Measurements from ENCODE around the gene FXYD1. TPM values are rescaled to one million over a fixed set of nuclear protein-coding genes. Genes with fewer than 3 reads are reported as not detected.

FXYD1 gene
- total RNA-seq, 1 experiment from 2014 or later: 13.3 TPM

DNA sequence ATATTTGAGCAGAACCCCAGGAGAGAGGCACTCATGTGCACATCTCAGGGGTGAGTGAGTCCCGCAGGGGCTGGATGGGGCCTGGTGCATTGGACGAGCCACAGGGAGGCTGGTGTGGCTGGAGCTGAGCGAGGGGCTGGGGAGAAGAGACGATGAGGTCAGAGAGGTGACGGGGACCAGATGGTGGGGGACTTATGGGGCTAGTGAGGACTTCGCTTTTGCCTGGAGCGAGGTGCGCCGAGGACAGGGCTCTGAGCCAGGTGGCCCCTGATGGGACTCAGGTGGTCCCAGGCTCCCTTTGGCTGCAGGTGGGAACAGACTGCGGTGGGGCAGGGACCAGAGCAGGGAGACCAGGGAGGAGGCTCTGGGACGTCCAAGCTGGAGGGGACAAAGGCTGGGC lies 29.9 kb upstream of the FXYD1 start (continued):
- TF ChIP-seq PRRX2 (CRISPR knock-in tag; IDR thresholded peaks at IDR 0.05): no peak
- TF ChIP-seq, protein P1, sequence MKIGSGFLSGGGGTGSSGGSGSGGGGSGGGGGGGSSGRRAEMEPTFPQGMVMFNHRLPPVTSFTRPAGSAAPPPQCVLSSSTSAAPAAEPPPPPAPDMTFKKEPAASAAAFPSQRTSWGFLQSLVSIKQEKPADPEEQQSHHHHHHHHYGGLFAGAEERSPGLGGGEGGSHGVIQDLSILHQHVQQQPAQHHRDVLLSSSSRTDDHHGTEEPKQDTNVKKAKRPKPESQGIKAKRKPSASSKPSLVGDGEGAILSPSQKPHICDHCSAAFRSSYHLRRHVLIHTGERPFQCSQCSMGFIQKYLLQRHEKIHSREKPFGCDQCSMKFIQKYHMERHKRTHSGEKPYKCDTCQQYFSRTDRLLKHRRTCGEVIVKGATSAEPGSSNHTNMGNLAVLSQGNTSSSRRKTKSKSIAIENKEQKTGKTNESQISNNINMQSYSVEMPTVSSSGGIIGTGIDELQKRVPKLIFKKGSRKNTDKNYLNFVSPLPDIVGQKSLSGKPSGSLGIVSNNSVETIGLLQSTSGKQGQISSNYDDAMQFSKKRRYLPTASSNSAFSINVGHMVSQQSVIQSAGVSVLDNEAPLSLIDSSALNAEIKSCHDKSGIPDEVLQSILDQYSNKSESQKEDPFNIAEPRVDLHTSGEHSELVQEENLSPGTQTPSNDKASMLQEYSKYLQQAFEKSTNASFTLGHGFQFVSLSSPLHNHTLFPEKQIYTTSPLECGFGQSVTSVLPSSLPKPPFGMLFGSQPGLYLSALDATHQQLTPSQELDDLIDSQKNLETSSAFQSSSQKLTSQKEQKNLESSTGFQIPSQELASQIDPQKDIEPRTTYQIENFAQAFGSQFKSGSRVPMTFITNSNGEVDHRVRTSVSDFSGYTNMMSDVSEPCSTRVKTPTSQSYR (CRISPR knock-in tag; IDR thresholded peaks at IDR 0.05): no peak
- TF ChIP-seq, protein P2, sequence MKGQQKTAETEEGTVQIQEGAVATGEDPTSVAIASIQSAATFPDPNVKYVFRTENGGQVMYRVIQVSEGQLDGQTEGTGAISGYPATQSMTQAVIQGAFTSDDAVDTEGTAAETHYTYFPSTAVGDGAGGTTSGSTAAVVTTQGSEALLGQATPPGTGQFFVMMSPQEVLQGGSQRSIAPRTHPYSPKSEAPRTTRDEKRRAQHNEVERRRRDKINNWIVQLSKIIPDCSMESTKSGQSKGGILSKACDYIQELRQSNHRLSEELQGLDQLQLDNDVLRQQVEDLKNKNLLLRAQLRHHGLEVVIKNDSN (CRISPR knock-in tag; IDR thresholded peaks at IDR 0.05): no peak
- no peak for TF ChIP-seq NFYB (CRISPR knock-in tag; conservative IDR thresholded peaks at IDR 0.05; ENCODE audit: low read depth)
- TF ChIP-seq ZNF396 (CRISPR knock-in tag; IDR thresholded peaks at IDR 0.05; ENCODE audit: borderline replicate concordance): no peak
- TF ChIP-seq ZNF512 (CRISPR knock-in tag; IDR thresholded peaks at IDR 0.05; ENCODE audit: borderline replicate concordance): no peak
- TF ChIP-seq JAZF1 (CRISPR knock-in tag; IDR thresholded peaks at IDR 0.05): no peak
- no peak for TF ChIP-seq ELF4 (CRISPR knock-in tag; IDR thresholded peaks at IDR 0.05; ENCODE audit: low read depth)
- TF ChIP-seq, protein P3, sequence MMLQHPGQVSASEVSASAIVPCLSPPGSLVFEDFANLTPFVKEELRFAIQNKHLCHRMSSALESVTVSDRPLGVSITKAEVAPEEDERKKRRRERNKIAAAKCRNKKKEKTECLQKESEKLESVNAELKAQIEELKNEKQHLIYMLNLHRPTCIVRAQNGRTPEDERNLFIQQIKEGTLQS (CRISPR knock-in tag; conservative IDR thresholded peaks at IDR 0.05): no peak
- no peak for TF ChIP-seq CREM (CRISPR knock-in tag; IDR thresholded peaks at IDR 0.05)
- no peak for TF ChIP-seq OVOL2 (CRISPR knock-in tag; IDR thresholded peaks at IDR 0.05; ENCODE audit: borderline replicate concordance)
- no peak for TF ChIP-seq NR2C2 (CRISPR knock-in tag; IDR thresholded peaks at IDR 0.05)

- DNase-seq (ENCODE audit: low spot score): no peak
- peaks cover 25% of the 10 kb centered on the region for H3K4me1 Mint-ChIP-seq
Observed at GRCh38 chr19:35109395-35110112, 29.1 kb upstream of the FXYD1 start.

DNA sequence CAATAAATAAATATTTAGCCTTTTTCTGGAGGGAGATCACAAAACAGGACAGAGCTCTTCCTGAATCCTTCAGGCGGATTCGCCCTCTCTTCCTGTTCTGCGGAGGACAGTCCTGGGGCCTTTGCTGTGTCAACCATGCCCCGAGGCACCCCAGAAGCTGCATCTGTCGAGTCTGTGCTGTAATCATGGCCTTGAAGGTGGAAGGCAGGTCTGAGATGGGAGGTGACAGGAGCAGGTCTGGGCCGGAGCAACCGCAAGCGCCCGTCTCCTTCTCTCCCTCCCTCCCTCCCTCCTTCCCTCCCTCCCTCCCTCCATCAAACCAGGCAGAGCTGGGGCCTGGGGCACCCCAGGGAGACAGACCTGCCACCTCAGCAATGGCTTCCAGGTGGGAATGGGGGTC lies 27.6 kb upstream of the FXYD1 start:
- no peak for ATAC-seq
- 0 out of 2 replicates have a peak, but pooled peaks cover 2% of the 10 kb centered on the region for H3K36me3 Mint-ChIP-seq

More at GRCh38 chr19:35109395-35110112, 29.1 kb upstream of the FXYD1 start:
- Mint-ChIP-seq H3K27ac (no peak overlapping the region), H3K9me3 (peaks cover 8% of the 10 kb centered on the region; the same call in 1 of the 2 replicates), H3K27me3 (ENCODE audit: low read depth) (no peaks in the 10 kb centered on the region), H3K4me3 (no peak overlapping the region), H3K36me3 (0 out of 2 replicates have a peak, but pooled peaks cover 3% of the 10 kb centered on the region)
- no peak for ATAC-seq
- CTCF ChIA-PET: interaction anchor here (1.1 to 3.1 kb wide), 4 partner anchors 20 to 65 kb away, joined by 4 to 19 read pairs (median 12); no protein-coding TSS in a partner anchor
- POLR2A ChIA-PET: no interaction called here
- TF ChIP-seq ZNF416 (CRISPR knock-in tag; IDR thresholded peaks at IDR 0.05) (no peak), ZNF317 (CRISPR knock-in tag; IDR thresholded peaks at IDR 0.05; ENCODE audit: borderline replicate concordance, low read depth) (no peak), ZNF219 (CRISPR knock-in tag; IDR thresholded peaks at IDR 0.05; ENCODE audit: borderline replicate concordance) (no peak), MYBL2 (CRISPR knock-in tag; IDR thresholded peaks at IDR 0.05) (no peak)
- TF ChIP-seq, protein P4, sequence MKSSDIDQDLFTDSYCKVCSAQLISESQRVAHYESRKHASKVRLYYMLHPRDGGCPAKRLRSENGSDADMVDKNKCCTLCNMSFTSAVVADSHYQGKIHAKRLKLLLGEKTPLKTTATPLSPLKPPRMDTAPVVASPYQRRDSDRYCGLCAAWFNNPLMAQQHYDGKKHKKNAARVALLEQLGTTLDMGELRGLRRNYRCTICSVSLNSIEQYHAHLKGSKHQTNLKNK (CRISPR knock-in tag; IDR thresholded peaks at IDR 0.05): no peak

More for the DNA sequence above, 27.6 kb upstream of the FXYD1 start:
- ChIA-PET POLR2A (no interaction called here), CTCF (interaction anchor here (0.6 to 3.1 kb wide), 11 partner anchors 11 to 67 kb away, joined by 3 to 19 read pairs (median 5); no protein-coding TSS in a partner anchor)
- H3K4me3 Mint-ChIP-seq: no peak overlapping the region
- H3K27me3 Mint-ChIP-seq (ENCODE audit: low read depth): peaks cover 3% of the 10 kb centered on the region; the same call in 1 of the 2 replicates
- no peak overlapping the region for H3K27ac Mint-ChIP-seq
- peaks cover 8% of the 10 kb centered on the region; the same call in 1 of the 2 replicates for H3K9me3 Mint-ChIP-seq
- TF ChIP-seq RORB (CRISPR knock-in tag; IDR thresholded peaks at IDR 0.05) (no peak), ZNF121 (CRISPR knock-in tag; IDR thresholded peaks at IDR 0.05) (no peak)
- H3K4me1 Mint-ChIP-seq: peaks cover 36% of the 10 kb centered on the region
- no peak for DNase-seq (ENCODE audit: low spot score)

Data from WTC11 (cell line).